OCI-LY7 (cell line): ENCODE data around the gene SLC44A2.
A peak's percentile ranks its signal among the peaks of the same experiment; 100 is the strongest.

Experiments
- CTCF ChIP-seq: fragments of 200-600 bp; sonication (generic); conservative IDR thresholded peaks from 2 replicates; pipeline ENCODE4 v1.5.1; 2014; ENCODE audit warnings: mild to moderate bottlenecking, antibody characterized with exemption, low read length, moderate library complexity, mixed read lengths
- EZH2phosphoT487 ChIP-seq: fragments of 200-600 bp; sonication (generic); IDR thresholded peaks from 2 replicates; pipeline ENCODE4 v1.6.1; 2018; ENCODE audit warnings: low read depth, borderline replicate concordance, mild to moderate bottlenecking, mixed run types, antibody characterized with exemption, low read length, moderate library complexity, mixed read lengths

- TF ChIP-seq CTCF (peak; percentile 89), EZH2phosphoT487 (no peak)
Observed at GRCh38 chr19:10644260-10645007, 19.1 kb downstream of the SLC44A2 start.
